Spleen (tissue), 11 donors: ENCODE data around the gene CRB1. TPM values are rescaled to one million over a fixed set of nuclear protein-coding genes. Genes with fewer than 3 reads are reported as not detected.

ENCODE experiments used
- DNase-seq: peaks from one replicate; pipeline ENCODE4 v3.0.0-alpha.2; 2020
- H3K27ac ChIP-seq, 8 donors: fragments of 200-600 bp; sonication (generic) in 7 of 8; 1 replicate in 4 of 8; 2 replicates in 4 of 8; pipeline versions ENCODE4 v1.5.0 to v1.8.0; 2016 to 2021; ENCODE audit warnings: inconsistent platforms in 4 of 8, mild to moderate bottlenecking in 4 of 8, moderate library complexity in 1 of 8
- H3K27me3 ChIP-seq, 7 donors: fragments of 200-600 bp; sonication (generic) in 6 of 7; replicated peaks in 1 of 7; 1 replicate in 4 of 7; 2 replicates in 3 of 7; pipeline versions ENCODE4 v1.5.0 to v1.8.0; 2016 to 2021; ENCODE audit warnings: inconsistent platforms in 3 of 7, mild to moderate bottlenecking in 1 of 7
- H3K36me3 ChIP-seq, 6 donors: fragments of 200-600 bp; sonication (generic) in 5 of 6; 1 replicate in 4 of 6; 2 replicates in 2 of 6; pipeline versions ENCODE4 v1.5.0 to v1.8.0; 2016 to 2021; ENCODE audit warnings: inconsistent platforms in 2 of 6
- H3K4me1 ChIP-seq, 6 donors: fragments of 200-600 bp; sonication (generic) in 5 of 6; 1 replicate in 3 of 6; 2 replicates in 3 of 6; pipeline versions ENCODE4 v1.5.0 to v1.8.0; 2016 to 2021; ENCODE audit warnings: inconsistent platforms in 3 of 6
- H3K4me3 ChIP-seq, 8 donors: fragments of 200-600 bp; sonication (generic) in 7 of 8; 1 replicate in 4 of 8; 2 replicates in 4 of 8; pipeline versions ENCODE4 v1.5.0 to v1.8.0; 2016 to 2021; ENCODE audit warnings: inconsistent platforms in 4 of 8, mild to moderate bottlenecking in 4 of 8, moderate library complexity in 2 of 8
- H3K9me3 ChIP-seq, 8 donors: fragments of 200-600 bp; sonication (generic) in 7 of 8; 1 replicate in 4 of 8; 2 replicates in 4 of 8; pipeline versions ENCODE4 v1.5.0 to v1.8.0; 2016 to 2021; ENCODE audit warnings: inconsistent platforms in 4 of 8
- CTCF ChIP-seq, 11 experiments: fragments of 200-600 bp in 7 of 11; fragments of 450-650 bp in 4 of 11; sonication (generic) in 4 of 11; IDR thresholded peaks in 8 of 11; conservative IDR thresholded peaks in 3 of 11; 1 replicate in 7 of 11; 2 replicates in 4 of 11; pipeline versions ENCODE4 v1.4.0 to v1.8.0; 2016 to 2021; ENCODE audit warnings: antibody characterized with exemption in 11 of 11, inconsistent platforms in 4 of 11, mild to moderate bottlenecking in 1 of 11
- POLR2A ChIP-seq, 3 donors: fragments of 450-650 bp; IDR thresholded peaks; one replicate each; pipeline ENCODE4 v1.5.1; 2017; ENCODE audit warnings: antibody characterized with exemption in 3 of 3, mild to moderate bottlenecking in 1 of 3
- POLR2AphosphoS5 ChIP-seq, 3 donors: sonication (generic); formaldehyde crosslinking; IDR thresholded peaks; one replicate each; pipeline ENCODE4 v1.5.1; 2017; ENCODE audit warnings: antibody characterized with exemption in 3 of 3
- WGBS, 5 donors: extraction: QIAGEN DNeasy Blood & Tissue Kit in 3 of 5; methylation state at CpG; one replicate each; pipeline versions ENCODE4 v1.1.5 to v1.1.7; 2013 to 2018; 5-methylcytosine and 5-hydroxymethylcytosine counted together
- intact Hi-C: fragments of 100-400 bp; cut with DNase I; formaldehyde crosslinking; loops from one replicate; pipeline ENCODE4 v1.15.0; 2023; ENCODE audit warnings: low total_unique reads
- polyA plus RNA-seq, 3 donors: library from polyadenylated mRNA; stranded (reverse); fragments of 200-250 nt; gene quantifications; one replicate each; pipeline ENCODE4 v1.2.1, GENCODE V29; 2013
- total RNA-seq, 7 donors: library from RNA; depleted of rRNA in 3 of 7; stranded (reverse); fragments of >200 nt in 3 of 7; fragmentation: NEBNext Ultra II Directional in 4 of 7; extraction: Animal tissue kit (Norgen Biotek cat#: 25700) in 4 of 7; gene quantifications; one replicate each; pipeline versions ENCODE4 v1.1.0 to v1.2.1, GENCODE V29; 2016 to 2021
- donor health status: healthy with polysubstance abuse.
- donor health status: DM: no; HTN: no; CAD: no; lungs with moderate emphysema.
- donor health status: DM: no; HTN: no; CAD: no.
- donor health status: Bipolar disorder and iron deficiency.
- donor health status: healthy.
- donor health status: DM: no; HTN: no; CAD: no.
- donor health status: DM: yes; HTN: yes; CAD: no.

Gene CRB1
- total and polyA plus RNA-seq, 10 donors, result 0.05 to 0.49 (median 0.20) TPM; not detected in 1

GRCh38 chr1:197392541-197392940 lies 124.5 kb downstream of the CRB1 start:
- no peak for DNase-seq
- H3K27ac ChIP-seq, result no peak overlapping the region
- H3K36me3 ChIP-seq, result no peaks in the 10 kb centered on the region
- no peak overlapping the region for H3K4me3 ChIP-seq
- TF ChIP-seq POLR2AphosphoS5 (IDR thresholded peaks at IDR 0.05) (no peak), POLR2A (IDR thresholded peaks at IDR 0.05) (no peak), CTCF (IDR thresholded peaks at IDR 0.05 in 8 of 11, conservative IDR thresholded peaks at IDR 0.05 in 3 of 11) (no peak)
- no peaks in the 10 kb centered on the region for H3K27me3 ChIP-seq
- intact Hi-C loops, result no loop called here
- WGBS, 5 donors, result 70 to 86% (median 71%) methylated on average over 1 of the region's 1 CpG
- H3K4me1 ChIP-seq, result no peaks in the 10 kb centered on the region
- H3K9me3 ChIP-seq, result no peaks in the 10 kb centered on the region

- DNase-seq, result no peak
- Histone ChIP-seq H3K9me3 (no peaks in the 10 kb centered on the region), H3K4me1 (no peaks in the 10 kb centered on the region), H3K27ac (no peak overlapping the region), H3K36me3 (no peaks in the 10 kb centered on the region), H3K27me3 (no peaks in the 10 kb centered on the region), H3K4me3 (no peak overlapping the region)
- WGBS, 5 donors, result 87 to 92% (median 89%) methylated on average over 1 of the region's 1 CpG
- intact Hi-C loops, result no loop called here
- TF ChIP-seq POLR2A (IDR thresholded peaks at IDR 0.05) (no peak), CTCF (IDR thresholded peaks at IDR 0.05 in 8 of 11, conservative IDR thresholded peaks at IDR 0.05 in 3 of 11) (no peak), POLR2AphosphoS5 (IDR thresholded peaks at IDR 0.05) (no peak)
Observed at GRCh38 chr1:197393105-197393504, 125.1 kb downstream of the CRB1 start.

- intact Hi-C loops, result no loop called here
- WGBS, 5 donors, result 88 to 94% (median 89%) methylated on average over 4 of the region's 4 CpGs
Observed at GRCh38 chr1:197393772-197394171, 125.7 kb downstream of the CRB1 start.

More at GRCh38 chr1:197393772-197394171, 125.7 kb downstream of the CRB1 start:
- Histone ChIP-seq H3K9me3 (no peaks in the 10 kb centered on the region), H3K4me3 (no peak overlapping the region), H3K27me3 (no peaks in the 10 kb centered on the region), H3K27ac (no peak overlapping the region), H3K36me3 (no peaks in the 10 kb centered on the region), H3K4me1 (no peaks in the 10 kb centered on the region)
- DNase-seq, result no peak
- no peak for TF ChIP-seq POLR2AphosphoS5 (IDR thresholded peaks at IDR 0.05)
- no peak for TF ChIP-seq CTCF (IDR thresholded peaks at IDR 0.05 in 8 of 11, conservative IDR thresholded peaks at IDR 0.05 in 3 of 11)
